GM18499 (cell line): ENCODE data around the gene ZDHHC11B.
"Not testable (repeated sequence)": the region's sequence is repeated elsewhere in the genome, so short reads cannot be mapped to it uniquely, and the experiment has no call there.

ENCODE experiments used
- ATAC-seq: cut with Tn5 transposase; IDR thresholded peaks from one replicate; pipeline ENCODE4 v1.9.1; 2021; ENCODE audit warnings: moderate number of reproducible peaks; ENCODE audit not compliant: insufficient read depth, unreplicated experiment

The ZDHHC11B gene

DNA sequence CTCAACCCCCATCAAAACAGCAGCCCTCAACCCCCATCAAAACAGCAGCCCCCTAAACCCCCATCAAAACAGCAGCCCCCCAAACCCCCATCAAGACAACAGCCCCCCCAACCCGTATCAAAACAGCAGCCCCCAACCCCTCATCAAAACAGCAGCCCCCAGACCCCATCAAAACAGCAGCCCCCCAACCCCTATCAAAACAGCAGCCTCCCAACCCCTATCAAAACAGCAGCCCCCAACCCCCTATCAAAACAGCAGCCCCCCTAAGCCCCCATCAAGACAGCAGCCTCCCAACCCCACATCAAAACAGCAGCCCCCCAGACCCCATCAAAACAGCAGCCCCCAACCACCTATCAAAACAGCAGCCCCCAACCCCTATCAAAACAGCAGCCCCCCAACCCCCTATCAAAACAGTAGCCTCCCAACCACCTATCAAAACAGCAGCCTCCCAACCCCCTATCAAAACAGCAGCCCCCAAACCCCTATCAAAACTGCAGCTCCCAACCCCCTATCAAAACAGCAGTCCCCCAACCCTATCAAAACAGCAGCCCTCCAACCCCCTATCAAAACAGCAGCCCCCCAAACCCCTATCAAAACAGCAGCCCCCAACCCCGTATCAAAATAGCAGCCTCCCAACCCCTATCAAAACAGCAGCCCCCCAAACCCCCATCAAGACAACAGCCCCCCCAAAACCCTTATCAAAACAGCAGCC, 92.6 kb downstream of the ZDHHC11B start:
- no peak for ATAC-seq

DNA sequence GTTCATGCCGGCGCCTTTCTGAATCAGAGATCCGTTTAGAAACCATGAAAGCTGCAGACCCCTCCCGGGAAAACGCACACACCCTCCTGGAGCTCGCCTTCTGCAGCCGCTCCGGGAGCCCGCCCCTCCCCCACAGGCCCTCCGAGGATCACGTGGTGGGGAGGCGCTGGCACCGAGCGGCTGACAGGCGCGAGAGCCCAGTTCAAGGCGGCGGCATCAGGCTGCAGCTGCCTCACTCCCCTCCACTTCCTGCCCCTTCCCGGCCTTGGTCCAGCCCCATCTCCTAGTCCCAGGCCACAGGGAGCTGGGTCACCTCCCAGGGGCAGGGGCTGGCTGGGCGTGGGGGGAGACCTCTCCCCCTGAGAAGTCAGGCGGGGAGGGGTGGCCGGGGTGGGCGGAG, 93.5 kb downstream of the ZDHHC11B start:
- not testable (repeated sequence) for ATAC-seq

DNA sequence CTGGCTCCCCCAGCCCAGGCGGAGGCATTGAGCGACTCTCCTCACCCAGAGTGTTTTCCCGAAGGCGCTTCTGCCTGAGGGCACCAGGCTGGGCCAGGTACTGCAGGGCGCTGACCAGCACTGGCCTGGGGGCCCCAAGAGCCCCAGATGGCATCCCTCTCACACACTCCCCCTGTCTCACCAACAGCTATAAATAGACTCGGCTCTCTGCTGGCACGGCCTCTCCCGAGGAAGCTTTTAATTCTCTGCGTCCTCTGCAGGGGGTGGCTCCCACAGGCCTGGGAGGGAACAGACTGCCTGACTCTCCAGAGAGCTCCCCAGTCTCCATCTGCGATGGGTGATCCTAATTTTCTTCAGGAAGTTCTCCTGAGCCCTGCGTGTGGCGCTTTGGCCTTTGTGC, 94.2 kb downstream of the ZDHHC11B start:
- ATAC-seq = not testable (repeated sequence)

DNA sequence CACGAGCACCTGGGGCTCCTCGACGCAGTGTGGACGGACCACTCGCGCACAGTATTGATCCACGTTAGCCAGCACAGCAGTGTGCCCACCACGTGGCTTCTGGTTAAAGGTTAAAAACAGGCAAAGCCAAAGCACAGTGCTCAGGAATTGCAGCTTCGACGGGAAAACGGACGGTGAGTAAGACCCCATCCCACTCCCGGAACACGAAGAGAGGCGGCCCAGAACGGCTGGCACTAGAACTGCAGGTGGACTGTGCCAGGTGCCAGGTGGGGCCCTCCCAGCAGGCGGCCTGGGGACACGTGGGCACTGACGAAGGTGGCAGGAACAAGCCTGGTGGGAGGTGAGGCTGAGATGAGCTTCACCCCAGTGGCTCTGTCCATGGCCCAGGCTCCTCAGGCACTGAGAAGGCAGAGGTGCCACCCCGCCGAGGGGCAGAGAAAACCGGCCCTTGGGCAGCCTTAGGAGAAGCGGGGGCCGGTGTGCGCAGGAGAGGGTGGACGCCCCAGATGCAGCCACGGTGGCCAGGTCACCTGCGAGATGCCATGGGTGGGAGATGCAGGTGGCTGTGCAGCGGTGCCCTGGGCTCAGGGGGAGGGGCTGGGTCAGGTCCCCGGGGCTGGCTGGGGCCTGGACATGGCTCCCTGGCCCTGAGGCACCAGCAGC, 96.0 kb downstream of the ZDHHC11B start:
- ATAC-seq = not testable (repeated sequence)

DNA sequence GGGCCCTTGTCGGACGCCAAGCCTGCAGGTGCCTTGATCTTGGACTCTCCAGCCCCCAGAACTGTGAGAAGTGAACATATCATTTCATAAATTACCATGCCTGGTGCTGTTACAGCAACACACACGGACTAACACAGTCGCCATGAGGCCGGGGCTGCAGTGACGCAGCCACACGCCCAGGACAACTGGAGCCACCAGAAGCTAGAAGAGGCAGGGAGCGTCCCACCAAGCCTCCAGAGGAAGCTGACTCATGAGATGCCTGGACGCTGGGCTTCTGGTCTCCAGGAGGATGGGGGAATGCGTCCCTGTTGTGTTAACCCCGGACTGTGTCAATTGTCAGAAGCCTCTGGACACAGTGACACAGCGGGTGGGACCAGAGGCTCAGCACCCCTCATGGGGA, 97.6 kb downstream of the ZDHHC11B start:
- ATAC-seq = not testable (repeated sequence)

DNA sequence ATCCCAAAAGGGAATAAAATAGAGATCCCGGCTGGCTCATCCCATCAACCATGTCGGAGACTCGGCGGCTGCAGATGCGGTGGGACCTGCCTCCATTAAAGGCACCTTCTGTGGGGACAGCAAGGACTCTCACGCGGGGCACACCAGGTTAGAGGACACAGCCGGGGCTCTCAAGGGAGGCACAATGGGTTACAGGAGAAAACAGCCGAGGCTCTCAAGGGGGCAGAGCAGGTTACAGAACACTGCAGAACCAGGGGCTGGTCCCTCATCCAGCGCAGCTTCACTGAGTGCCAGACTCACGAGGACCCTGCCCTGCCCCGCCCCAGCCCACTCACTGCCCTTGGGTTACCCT, 98.4 kb downstream of the ZDHHC11B start:
- not testable (repeated sequence) for ATAC-seq

DNA sequence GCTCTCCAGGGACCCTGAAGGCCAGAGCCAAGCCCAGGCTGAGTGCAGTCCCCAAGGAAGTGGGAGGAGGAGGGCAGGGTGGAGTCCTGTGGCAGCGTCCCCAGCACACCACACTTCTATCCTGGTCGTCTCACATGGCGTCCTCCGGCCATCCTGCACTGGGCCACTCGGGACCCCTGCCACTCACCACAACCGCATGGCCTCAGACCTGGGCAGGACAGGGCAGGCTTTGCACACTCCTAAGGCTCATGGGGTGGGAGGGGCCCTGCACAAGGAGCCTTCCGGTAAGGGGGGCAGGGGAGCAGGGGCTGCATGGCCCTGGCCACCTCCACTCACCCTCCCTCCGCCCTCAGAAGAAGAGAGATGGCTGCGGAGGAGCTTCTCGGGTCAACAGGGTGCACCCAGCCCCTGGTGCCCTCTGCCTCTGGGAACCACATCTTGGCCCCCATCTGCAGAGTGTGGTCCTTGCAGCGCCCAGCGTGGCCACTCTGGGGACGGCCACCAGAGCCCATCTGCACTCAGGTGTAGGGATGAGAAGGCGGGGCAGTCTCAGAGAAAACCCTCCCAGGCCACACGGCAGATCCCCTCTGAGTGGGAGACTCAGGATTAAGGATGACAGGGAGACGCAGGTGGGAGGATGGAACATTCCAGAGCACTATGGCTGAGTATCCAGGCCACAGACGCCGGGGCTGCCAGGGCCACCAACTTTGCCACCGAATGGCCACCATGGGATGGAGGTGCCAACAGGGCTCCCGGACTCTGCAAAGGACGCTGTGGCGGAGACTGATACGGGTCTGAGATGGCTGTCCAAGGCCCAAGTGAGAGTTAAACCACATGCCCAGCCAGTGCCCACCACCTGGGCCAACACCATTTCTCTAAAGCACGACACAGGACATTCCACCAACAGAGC, 99.0 kb downstream of the ZDHHC11B start:
- no peak for ATAC-seq

DNA sequence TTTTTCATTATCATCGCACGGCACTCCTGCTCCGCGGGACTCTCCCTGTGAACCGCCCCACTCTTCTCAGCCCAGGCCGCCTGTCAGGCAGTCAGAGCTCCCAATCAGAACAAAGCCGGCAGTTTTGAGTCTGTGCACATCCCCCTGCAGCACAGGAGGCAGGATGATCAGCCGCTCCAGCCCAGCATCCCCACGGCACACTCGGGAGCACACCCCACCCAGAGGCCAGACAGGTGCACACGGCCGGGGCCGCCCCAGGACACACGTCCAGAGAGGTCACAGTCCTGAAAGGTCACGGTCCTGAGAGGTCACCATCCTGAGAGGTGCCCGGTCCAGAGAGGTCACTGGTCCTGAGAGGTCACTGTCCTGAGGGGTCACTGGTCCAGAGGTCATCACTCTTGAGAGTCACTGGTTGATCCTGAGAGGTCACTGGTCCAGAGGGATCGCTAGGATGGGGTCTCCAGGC, 99.7 kb downstream of the ZDHHC11B start:
- ATAC-seq = no peak

DNA sequence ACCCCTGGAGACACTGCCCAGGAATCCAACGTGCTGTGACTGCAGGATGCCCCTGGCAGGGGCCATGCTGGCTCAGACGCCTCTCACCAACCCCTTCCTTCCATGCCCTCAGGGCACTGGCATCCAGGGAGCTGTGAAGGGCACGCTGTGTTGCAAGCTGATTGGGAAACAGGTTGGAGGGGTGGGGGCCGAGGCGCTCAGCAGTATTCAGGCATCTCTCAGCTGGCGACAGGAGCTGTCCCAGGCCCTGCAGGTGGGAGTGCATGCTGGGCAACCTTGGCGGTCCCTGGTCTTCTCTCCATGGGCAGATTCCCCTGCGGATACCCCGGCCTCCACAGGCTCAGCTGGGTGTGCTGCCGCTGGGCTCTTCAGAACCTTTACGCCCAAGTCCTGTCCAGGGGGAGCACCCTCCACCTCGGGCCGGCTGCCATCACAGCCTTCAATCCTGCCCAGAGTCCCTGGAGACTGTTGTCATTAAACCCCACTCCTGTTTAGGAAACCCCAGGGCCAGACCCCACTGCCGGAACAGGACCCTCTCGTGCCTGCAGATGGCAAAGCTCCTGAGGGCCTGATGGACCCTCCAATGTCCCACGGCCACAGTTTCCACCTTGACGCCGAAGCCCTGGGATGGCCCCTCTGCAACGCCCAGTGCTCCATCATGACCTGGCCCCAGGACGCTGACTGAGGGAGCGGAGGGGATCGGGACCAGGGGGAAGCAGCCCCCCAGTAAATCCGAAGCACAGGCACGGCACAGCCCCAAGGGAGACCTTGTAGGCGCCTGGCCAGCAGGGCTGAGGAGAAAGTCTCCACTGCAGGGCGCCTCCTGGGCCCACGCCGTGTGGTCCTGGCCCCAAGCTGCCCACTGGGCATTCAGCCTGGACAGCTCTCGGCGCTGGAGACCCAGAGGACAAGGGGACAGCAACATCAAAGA, 100.7 kb downstream of the ZDHHC11B start:
- ATAC-seq = no peak

DNA sequence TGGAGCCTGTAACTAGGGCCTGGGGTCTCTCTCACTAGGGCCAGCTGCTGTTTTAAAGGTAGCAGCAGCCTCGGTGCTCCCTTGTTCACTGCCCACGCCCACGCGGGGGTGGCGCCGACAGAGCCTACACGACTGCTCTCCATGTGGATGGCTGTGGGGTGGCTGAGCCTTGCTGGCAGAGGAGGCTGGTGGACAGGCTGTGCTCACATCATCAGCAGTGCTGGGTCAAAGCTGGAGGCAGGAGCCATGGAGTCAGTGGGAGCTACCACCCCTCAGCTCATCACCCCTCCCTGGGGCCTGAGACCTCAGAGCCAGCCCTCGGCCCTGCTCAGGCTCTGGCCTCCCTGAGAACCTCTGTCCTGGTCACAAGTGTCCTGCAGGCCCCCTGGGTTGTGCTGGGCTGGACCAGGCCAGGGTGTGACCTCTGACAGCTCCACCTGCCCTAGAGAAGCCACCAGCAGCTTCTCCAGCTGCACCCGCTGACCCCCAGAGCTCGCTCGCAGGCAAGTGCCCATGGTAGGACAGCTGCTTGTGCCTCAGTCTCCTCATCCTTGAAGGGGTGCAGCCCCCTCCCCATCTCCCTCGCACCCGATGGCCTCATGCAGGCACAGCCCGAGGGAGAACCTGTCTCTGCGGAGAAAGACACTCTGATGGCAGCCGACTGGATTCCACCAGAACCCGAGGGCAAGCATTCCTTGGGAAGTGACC, 101.7 kb downstream of the ZDHHC11B start:
- not testable (repeated sequence) for ATAC-seq

DNA sequence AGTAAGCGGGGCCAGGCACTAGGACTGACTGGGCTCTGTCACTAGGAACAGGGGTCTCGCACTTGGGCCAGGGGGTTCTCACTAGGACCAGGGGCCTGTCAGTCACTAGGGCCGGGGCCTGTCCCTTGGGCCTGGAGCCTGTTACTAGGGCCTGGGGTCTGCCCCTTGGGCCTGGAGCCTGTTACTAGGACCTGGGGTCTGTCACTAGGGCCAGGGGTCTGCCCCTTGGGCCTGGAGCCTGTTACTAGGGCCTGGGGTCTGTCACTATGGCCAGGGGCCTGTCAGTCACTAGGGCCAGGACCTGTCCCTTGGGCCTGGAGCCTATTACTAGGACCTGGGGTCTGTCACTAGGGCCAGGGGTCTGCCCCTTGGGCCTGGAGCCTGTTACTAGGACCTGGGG, 102.3 kb downstream of the ZDHHC11B start:
- not testable (repeated sequence) for ATAC-seq

DNA sequence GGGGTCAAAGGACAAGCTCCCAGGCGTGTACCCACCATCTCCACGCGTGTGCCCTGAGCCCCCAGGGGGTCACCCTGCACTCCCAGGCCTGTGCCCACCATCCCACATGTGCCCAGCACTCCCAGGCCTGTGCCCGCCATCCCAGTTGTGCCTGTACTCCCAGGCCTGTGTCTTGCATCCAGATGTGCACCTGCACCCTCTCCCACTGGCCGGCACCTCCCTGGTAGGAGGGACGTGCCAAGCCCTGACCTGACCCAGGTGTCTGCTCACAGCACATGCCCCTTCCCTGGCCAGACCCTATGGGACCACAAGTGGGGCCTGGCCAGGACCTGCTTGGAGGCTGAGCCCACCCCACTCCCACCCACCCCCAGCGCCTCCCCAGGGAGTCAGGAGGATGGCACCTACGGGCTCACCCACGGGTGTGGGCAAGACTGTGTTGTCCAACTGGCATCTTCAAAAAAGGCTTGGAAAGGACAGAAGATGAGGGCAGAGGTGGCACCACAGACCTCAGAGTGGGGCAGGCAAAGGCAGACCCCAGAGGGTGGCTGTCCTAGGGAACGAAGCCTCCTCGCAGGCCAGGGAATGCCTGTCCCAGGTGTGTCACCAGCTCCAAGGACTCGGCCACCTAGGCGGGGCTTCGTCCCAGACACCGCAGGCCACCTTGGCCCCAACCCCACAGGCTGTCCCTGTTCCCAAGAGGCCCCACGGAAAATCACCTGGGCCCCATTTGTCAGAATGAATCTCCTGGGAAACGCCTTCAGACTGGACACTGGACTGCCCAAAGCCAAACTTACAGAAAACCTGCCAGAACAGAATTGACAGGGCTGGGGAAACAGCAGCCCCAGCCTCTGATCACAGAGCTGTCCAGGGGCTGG, 103.0 kb downstream of the ZDHHC11B start:
- ATAC-seq = not testable (repeated sequence)

DNA sequence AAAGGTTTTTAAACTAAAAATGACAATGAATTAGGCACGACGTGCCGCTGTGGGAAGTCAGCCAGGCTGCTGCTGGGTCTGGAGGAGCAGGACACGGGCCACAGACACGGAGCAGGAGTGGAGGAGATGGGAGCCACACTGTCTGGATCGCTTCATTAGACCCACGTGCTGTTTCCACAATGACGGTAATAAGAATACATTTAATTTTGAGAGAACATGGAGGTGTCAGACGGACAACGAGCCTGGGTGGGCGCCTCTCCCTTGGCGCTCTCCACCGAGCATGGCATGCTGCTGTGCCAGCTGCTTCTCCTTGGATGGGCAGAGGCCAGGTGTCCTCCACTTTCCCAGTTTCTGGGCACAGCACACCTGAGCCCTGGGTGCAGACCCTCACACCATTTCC, 103.7 kb downstream of the ZDHHC11B start:
- not testable (repeated sequence) for ATAC-seq

DNA sequence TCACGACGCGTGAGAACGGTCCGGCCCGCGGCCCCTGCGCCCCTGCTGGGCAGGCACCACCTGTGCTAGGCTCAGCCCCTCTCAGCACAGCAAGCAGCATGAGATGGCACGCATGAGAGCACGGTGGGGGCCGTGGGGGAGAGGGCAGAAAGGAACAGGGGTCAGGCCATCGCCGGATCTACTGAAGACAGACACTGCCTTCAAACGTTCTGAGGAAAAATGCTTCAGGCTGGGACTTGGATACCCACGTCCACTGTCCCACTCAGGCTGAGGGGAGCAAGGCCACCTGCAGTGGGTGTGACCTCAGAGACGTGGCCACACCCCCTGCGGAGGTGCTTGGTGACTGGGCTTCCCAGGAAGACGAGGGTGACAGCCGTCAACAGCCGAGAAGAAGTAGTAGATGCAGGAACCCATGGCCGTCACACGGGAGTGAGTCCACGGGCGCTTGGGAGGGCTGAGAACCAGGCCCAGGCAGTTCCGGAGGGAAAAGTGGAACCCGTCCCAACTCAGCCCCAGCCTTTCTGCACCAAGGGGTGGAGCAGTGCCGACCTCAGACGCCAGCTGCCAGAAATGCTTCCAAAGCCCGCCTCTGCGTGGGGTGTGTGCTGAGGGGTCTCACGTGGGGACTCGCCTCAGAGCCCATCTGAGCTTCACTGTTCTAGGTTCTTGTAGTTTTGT, 104.3 kb downstream of the ZDHHC11B start:
- ATAC-seq = not testable (repeated sequence)

DNA sequence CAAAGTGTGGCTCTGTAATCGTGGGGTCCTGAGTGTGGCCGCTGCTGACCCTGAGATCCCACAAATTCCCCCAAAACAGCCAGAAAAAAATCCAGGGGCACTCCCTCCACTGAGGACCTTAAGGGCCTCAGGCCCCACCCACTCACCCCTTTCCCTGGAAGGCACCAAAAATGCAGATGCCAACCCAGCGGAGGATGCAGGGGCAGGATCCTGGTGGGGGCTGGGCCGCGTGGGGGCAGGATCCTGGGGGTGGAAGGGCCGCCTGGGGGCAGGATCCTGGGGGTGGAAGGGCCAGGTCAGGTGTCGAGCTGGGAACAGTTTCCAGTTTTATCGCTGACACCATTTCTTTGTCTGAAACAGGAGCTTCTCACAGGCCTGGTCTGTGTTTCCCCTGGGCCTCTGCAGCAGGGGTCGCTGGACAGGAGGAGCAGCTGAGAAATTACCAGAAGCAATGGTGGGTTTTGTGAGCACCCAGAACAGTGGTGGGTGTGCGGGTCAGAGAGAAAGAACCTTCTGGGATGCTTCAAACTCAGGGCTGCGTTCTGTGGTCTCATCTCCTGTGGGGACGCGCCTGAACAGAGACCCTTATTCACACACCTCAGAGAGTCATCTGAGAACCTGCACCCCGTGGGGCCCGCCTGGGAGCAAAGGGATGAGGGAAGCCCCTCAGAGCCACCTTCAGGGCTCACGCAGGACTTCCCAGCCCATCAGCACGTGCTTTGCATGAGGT, 105.2 kb downstream of the ZDHHC11B start:
- ATAC-seq = not testable (repeated sequence)

DNA sequence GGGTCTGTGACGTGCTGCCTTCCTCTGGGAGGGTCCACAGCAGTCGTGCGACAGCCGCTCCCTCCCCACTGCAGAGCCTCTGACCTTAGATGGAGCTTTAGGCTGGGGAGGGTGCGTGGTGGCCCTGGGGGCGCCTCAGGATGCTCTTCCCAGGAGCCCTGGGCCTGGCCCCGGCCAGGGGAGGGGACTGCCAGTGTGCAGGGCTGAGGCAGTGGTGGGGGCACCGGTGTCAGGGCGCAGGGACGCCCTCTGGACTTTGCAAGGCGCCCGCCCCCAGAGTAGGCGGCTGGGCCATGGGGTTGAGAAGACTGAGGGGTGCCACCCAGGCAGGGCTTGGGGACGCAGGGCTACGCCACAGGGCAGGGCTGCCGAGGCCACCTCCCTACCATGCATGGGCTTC, 106.0 kb downstream of the ZDHHC11B start:
- ATAC-seq = not testable (repeated sequence)
